ENCODE results near the gene ROCK1.

ROCK1 gene

DNA sequence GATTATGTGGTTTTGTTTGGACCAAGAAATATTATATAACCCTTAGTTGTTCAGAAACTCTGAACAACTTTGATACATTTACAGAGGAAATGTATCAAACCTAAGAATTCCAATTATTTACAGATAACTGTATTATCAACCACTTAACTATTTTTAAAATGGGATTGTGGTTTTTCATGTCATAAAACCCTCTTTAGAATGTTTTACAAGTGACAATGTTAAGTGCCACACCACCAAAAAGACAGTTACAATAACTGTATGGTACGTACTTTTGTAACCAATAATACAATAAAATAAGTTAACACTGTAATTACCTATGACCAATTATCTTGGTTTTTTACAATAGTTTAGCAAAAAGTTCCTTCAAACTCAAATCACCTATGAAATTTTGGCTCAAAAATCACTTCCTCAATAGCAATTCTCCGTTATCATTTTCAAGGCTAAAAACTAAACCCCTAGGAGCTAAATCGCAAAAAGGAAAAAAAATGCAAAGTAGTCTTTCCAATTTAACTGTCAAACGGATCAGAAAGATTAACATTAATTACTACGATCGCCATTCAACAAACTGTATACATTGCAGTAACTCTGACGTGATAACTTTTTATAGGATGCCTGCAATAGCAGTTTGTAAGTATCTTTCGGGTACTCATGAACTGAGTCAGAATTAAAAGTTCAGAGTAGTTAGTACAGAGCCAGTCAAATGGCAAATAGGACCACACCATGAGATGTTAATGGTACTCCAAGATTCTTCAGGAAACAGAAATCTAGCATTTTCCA lies 1.5 kb downstream of the ROCK1 start:
- no peak for DNase-seq (ENCODE audit: extremely low read depth in 1 of 2, low read depth in 1 of 2)

DNA sequence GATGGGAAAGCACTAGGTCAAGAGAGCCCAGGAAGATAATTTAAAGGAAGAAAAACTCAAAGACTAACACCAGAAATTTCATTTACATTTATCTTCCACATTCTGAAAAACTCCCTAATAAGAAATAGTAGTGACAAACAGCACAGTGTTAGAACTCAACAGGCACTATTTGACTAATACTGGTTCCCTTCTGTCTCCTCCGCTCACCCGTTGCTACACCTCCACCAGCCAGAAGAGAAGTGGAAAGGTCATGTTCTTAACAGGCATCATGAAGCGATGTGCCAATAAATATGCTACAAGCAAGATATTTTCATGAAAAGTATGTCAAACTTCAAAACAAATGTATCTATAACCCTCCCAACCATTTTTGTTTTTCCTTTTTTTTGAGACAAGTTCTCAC lies 5.7 kb downstream of the ROCK1 start:
- DNase-seq (ENCODE audit: extremely low read depth in 1 of 2, low read depth in 1 of 2), result no peak

DNA sequence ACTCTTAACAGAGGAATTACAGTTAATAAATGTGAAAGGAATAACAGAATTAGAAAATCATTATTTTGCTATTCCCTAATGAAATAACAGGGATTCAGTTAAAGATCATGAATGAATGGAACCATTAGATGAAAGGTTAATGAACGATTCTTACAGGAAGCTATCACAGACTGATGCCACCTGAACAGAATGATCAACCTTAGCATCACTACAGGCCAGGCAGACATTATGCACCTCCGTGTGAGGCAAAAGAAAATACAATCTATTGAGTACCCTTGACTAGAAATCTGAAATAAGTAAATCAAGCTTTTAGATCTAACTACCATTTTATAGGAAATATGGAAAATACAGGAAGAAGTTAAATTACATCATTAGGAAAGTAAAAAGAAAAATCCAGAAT lies 10.4 kb downstream of the ROCK1 start:
- DNase-seq (ENCODE audit: extremely low read depth in 1 of 2, low read depth in 1 of 2), result no peak

DNA sequence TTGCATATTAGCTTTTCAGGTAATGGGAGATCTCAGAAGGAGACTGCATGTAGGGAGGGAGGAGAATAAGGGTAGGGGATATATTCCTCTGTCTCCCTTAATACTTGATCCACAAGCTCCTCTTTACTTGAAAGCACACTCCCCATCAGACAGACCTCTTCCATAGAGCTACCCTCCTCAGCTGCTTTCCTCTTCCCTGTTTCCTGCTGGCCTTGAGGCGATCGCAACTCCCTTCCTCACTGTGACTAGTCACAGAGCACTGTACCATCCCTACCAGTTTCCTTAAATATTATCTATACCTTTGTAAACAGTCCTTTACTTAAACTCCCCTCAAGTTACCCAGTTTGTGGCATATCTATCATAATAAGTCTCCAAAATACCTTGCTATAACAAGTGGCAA lies 10.9 kb downstream of the ROCK1 start:
- no peak for DNase-seq (ENCODE audit: extremely low read depth in 1 of 2, low read depth in 1 of 2)

DNA sequence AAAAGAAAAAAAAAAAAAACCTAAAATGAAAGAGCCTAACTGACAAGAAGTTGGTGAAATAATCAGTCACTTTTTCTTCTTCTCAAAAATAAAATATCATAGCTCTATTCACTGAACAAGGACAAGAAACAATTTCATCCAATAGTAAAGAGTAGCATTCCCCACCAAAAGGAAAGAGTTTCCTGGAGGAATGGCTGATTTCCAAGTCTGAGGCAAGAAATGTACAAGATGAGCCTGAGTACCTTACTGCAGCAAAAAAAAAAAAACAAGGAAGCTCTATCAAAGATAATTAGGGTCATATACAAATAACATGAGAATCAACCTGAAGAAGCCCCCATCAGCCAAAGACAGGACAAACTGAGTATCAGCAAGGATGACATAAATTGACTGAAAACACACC lies 11.5 kb downstream of the ROCK1 start:
- no peak for DNase-seq (ENCODE audit: extremely low read depth in 1 of 2, low read depth in 1 of 2)

DNA sequence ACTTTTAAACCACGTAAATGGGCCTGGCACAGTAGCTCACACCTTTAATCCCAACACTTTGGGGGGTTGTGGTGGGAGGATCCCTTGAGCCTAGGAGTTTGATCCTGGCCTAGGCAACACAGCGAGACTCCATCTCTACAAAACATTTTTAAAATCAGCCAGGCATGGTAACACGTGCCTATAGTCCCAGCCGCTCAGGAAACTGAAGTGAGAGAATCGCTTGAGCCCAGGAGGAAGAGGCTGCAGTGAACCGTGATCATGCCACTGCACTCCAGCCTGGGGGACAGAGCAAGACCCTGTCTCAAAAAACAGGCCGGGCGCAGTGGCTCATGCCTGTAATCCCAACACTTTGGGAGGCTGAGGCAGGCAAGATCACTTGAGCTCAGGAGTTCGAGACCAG lies 12.2 kb downstream of the ROCK1 start:
- no peak for DNase-seq (ENCODE audit: extremely low read depth in 1 of 2, low read depth in 1 of 2)

DNA sequence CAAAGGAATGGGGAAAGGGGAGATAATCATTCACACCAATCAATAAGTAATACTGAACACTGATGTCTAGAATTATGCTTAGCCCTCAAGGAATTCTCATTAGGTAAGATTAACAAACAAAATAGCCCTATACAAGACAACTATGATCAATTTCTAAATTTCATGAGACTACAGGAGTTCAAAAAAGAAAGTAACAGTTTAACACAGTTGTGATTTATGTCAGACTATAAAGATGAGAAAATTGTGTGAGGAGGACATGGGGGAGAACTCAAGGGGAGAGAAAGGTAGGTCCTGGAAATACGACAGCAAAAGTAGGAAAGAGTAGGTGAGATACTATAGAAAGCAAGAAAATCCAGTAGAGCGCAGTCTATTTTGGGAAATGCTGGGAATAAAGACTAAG lies 14.9 kb downstream of the ROCK1 start:
- DNase-seq (ENCODE audit: extremely low read depth in 1 of 2, low read depth in 1 of 2), result no peak

DNA sequence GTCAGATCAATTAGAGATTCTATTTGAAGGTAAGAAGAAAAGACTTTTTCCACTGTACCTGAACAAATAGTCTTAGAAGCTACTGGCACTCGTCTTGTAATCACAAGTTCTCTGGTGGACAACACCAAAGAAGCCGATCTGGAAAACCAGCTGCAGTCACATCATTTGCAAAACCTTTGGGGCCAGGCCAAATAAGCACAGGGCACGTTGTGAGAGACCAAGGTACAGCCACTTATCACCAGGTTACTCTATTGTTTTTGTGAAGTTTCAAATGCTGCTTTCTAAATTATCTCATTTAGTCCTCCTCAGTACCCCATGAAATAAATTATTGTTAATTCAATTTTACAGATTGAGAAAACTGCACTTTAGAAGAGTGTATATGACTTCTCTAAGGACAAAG lies 18.5 kb downstream of the ROCK1 start:
- no peak for DNase-seq (ENCODE audit: extremely low read depth in 1 of 2, low read depth in 1 of 2)

DNA sequence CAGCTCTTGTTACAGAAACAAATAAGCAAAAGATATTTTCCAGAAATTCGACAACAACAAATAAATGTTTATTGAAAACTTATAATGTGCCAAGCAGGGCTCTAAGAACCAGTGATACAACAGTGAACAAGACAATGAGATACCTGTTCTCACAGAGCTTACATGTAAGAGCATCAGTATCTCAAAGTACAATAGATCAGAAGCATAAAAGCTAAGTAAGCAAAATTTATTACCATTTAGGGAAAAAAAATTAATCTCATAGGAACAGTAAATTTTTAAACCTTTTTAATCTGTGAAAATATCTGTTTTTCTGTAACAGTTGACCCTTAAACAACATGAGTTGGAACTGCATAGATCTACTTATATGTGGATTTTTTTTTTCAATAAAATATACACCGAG lies 20.9 kb downstream of the ROCK1 start:
- DNase-seq (ENCODE audit: extremely low read depth in 1 of 2, low read depth in 1 of 2), result no peak

DNA sequence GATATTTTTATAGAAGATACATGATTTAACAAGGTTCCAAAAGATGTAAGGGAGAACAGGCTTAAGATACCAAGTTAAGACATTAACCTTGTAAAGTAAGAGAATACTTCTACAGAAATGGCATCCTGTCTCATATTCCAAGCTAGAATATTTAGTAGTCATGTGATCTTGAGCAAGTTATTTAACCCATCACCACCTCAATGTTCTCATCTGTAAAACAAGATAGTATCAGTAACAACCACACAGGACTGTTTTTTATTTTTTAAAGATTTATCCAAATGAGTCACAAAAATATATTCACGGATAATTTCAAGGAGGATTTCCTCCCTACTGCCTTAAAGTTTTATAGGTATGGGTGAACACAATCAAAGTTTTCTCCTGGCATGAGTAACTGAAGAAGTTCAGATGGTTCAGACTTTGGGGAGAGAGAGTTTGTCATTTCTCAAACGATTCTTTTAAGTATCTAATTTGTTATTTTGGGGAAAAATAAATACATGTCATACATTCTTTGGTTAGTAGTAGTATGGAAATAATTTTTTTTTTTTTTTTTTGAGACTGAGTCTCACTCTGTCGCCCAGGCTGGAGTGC lies 25.9 kb downstream of the ROCK1 start:
- no peak for DNase-seq (ENCODE audit: extremely low read depth in 1 of 2, low read depth in 1 of 2)

DNA sequence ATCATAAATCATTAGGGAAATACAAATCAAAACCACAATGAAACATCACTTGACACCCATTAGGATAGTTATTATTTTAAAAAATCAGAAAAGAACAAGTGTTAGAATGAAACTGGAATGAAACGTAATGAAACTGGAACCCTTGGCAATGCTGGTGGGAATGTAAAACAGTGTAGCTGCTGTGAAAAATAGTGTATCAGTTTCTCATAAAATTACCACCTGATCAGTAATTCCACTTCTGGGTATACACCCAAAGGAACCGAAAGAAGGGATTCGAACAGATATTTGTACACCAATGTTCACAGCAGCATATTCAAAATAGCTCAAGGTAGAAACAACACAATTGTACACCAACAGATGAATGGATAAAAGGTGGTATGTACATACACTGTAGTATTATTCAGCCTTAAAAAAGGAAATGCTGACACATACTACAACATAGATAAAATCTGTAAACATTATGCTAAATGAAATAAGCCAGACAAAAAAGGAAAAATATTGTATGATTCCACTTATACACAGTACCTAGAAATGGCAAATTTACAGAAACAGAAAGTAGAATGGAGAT lies 27.0 kb downstream of the ROCK1 start:
- no peak for DNase-seq (ENCODE audit: extremely low read depth in 1 of 2, low read depth in 1 of 2)

DNA sequence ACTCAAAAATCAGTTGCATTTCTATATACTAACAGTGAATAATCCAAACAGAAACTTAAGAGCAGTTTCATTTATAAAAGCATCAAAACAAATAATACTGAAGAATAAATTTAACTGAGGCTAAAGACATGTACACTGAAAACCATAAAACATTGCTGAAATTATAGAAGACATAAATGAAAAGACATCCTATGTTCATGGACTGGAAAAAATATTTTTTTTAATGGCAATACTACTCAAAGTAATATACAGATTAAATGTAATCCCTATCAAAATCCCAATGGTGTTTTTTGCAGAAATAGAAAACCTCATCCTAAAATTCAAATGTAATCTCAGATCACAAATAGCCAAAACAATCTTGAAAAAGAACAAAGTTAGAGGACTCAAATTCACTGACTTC lies 28.6 kb downstream of the ROCK1 start:
- no peak for DNase-seq (ENCODE audit: extremely low read depth in 1 of 2, low read depth in 1 of 2)

DNA sequence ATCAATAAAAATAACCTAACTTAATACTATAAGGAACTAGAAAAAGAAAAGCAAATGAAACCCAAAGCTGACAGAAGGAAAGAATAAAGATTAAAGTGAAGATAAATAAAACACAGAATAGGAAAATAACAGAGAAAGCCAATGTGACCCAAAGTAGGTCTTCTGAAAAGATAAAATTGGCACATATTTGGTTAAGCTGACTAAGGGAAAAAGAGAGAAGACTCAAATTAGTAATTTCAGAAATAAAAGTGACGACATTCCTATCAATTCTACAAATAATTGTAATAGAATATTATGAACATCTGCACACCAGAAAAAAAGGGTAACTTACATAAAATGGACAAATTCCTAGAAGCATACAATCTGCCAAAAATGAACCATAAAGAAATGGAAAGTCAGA lies 30.2 kb downstream of the ROCK1 start:
- DNase-seq (ENCODE audit: extremely low read depth in 1 of 2, low read depth in 1 of 2), result no peak

DNA sequence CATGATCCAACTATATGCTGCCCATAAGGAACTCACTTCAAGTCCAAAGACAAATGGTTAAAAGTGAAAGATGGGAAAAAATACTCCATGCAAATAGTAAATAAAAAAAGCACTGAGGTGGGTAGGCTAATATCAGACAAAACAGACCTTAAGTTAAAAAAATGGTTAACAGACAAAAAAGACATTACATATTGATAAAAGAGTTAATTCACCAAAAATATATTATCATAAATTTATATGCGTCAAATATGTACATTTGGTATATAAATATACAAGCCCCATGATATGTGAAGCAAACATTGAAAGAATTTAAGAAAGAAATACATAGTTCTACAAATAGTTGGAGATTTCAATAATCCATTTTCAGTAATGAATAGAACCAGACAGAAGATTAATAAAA lies 31.0 kb downstream of the ROCK1 start:
- DNase-seq (ENCODE audit: extremely low read depth in 1 of 2, low read depth in 1 of 2), result no peak

DNA sequence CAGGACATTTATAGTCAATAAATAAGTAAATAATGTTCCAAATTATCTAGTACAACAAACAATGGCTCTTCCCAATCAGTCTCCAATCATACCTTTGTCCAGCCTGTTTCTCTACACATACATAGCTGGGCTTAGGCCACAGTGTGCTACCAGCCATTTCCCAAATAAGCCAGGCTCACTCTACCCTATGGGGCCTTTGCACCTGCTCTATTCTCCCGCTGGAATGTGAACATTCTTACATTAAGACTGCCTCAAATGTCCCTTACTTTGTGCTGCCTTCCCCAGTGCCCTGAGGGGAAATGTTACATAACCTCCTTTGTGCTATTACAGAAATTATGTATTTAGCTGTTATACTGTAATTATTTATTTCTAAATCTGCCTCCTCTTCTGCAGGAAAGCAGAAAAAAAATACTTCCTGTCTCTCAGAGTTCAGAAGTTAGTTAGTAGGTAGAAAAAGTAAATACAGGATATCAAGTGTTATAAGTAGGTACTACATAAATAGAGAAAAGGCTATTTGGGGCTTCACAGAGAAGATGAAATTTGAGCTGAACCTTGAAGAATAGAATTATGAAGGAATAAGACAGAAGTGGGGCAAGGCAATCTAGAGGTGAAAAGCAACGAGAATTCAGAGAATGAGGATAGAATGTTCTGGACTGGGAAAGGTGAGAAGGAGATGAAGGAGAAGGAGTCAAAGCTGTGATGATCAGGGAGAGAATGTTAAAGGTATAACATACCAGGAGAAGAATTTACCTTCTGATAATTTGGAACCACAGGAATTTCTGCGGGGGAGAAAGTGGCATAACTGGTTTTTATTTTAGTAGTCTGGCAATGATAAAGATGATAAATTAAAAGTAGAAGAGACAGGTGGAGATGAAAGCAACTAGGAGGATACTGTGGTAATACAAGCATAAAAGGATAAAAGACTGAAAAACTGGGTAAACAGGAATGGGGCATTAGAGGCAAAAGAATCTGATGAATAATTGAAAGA lies 37.0 kb downstream of the ROCK1 start:
- no peak for DNase-seq (ENCODE audit: extremely low read depth in 1 of 2, low read depth in 1 of 2)

DNA sequence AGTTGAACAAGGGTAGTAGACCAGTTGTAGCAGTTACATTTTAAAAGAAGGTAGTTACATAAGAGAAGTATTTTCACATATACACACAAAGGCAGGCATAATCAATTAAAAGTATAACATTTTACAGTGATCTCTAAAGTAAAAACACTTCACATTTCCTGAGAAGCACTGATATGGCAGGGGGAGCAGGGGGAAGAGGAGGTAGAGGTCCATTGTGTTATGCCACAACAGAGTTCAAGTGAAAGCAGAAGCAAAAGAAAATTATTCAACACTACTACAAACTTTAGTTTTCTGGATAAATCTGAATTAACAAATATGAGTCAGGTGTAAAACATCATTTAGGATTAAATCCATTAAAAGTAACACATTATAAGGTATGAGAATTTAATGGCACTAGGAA lies 38.4 kb downstream of the ROCK1 start:
- DNase-seq (ENCODE audit: extremely low read depth in 1 of 2, low read depth in 1 of 2), result no peak

DNA sequence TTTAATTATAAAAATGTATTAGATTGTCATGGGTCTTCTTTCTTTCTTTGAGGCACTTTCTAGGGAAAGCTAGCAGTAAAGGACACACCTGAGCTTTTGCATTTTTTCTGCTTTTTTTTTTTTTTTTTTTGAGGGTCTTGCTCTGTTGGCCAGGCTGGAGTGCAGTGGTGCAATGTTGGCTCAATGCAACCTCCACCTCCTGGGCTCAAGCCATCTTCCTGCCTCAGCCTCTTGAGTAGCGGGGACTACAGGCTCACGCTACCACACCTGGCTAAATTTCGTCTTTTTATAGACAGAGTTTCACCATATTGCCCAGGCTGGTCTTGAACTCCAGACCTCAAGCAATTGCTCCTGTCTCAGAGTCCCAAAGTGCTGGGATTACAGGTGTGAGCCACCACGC lies 40.5 kb downstream of the ROCK1 start:
- no peak for DNase-seq (ENCODE audit: extremely low read depth in 1 of 2, low read depth in 1 of 2)

DNA sequence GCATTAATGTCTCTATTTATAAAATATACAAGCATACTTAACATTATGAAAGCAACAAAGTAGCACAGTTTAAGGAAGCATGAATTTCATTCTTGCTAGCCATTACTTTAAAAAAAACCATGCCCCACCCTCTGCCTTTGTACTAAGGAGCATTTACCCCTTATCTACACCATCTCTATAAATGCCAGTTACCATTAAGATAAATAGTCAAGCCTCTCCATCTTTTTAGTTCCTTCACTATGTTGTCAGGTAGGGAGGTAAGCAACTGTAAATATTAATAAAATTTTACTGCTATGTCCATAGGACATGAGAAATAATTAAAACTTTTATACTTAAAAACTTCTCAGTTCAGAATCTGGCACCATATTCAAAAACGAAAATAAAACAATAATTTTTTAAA lies 42.1 kb downstream of the ROCK1 start:
- DNase-seq (ENCODE audit: extremely low read depth in 1 of 2, low read depth in 1 of 2), result no peak

DNA sequence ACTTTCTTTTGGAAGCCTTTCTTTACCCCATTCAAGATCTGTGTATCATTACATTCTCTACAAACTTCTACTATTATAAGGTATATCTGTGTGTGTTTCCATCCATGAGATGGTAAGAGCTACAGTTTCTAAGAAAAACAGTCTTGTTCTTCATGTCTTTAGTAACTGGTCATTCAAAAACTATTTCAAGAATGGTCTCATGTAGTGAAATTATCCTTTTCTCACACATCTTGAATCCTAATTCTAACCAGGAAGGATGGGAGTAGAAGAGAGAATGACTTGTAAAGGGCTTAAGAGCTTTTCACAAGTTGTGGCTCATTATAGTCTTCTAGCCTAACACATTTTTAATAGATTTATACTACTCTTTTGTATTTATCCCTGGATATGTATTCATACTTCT lies 47.3 kb downstream of the ROCK1 start:
- DNase-seq (ENCODE audit: extremely low read depth in 1 of 2, low read depth in 1 of 2), result no peak

DNA sequence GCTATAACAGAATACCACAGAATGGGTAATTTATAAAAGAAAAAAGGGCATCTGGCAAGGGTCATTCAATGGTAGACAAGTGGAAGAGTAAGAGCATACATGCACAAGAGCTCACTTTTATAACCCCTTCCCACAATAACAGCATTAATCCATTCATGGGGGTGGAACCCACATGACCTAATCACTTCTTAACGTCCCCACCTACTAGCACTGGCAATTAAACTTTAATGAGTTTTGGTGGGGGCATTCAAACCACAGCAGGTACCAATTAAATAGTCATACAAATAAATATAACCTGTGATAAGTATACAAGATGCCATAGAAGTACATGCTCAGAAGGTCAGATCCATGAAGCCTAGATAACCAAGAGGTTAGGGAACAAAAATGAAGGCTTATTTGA lies 48.6 kb downstream of the ROCK1 start:
- DNase-seq (ENCODE audit: extremely low read depth in 1 of 2, low read depth in 1 of 2), result no peak

DNA sequence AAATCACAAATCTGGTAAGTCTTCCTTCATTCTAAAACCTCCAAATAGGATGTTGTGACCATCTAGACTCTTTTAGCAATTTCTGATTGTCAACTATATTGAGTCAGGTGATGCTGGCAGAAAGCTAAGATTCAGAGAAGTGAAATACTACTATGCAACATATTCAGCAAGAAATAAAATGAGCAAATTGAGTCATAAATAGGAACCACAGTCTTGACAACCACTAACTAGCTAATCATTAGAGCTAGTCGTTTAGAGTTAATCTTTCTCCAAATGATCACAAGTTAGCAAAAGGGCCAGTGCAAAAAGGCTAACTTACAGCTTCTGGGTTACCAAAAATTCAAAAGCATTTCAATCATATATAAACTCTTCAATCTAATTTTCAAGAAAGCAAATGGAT lies 54.5 kb downstream of the ROCK1 start:
- no peak for DNase-seq (ENCODE audit: extremely low read depth in 1 of 2, low read depth in 1 of 2)

Data from stimulated activated CD8-positive, alpha-beta memory T cell treated with anti-CD3 and anti-CD28 coated beads, Interleukin-7, amount 100 ng/mL, for 48 hours (primary cell).